SK-N-SH (cell line): Measurements from ENCODE around the gene SLAMF9. TPM values are rescaled to one million over a fixed set of nuclear protein-coding genes. Genes with fewer than 3 reads are reported as not detected.

ENCODE experiments used
- CTCF ChIA-PET: fragments of 300-600, 350-600 bp; formaldehyde crosslinking; extraction: SDS; loops from one replicate; lab custom pipeline; 2021; lab: Yijun Ruan, JAX
- POLR2A ChIA-PET: fragments of 350-600 bp; sonication (Branson Sonifier 250); formaldehyde crosslinking; extraction: SDS; loops from one replicate; lab custom pipeline; 2020; ENCODE audit warnings: antibody characterized with exemption, inconsistent platforms; lab: Yijun Ruan, JAX
- DNase-seq: peaks from one replicate; pipeline ENCODE4 v3.0.0; 2012
- H2AFZ ChIP-seq: fragments of 200-600 bp; sonication (generic); 2 replicates; pipeline ENCODE4 v1.8.1; 2016; ENCODE audit warnings: antibody characterized with exemption, mild to moderate bottlenecking, low read depth
- H3F3A ChIP-seq: fragments of 200-600 bp; sonication (generic); replicated peaks from 2 replicates; pipeline ENCODE3; 2016; ENCODE audit warnings: antibody characterized with exemption, mild to moderate bottlenecking; ENCODE audit not compliant: insufficient read depth
- H3K27ac ChIP-seq, 2 experiments: fragments of 200-500 bp in 1 of 2; fragments of 200-600 bp in 1 of 2; sonication (Bioruptor generic) in 1 of 2; sonication (generic), shearing (Covaris generic) in 1 of 2; 2 replicates each; pipeline versions ENCODE4 v1.5.1 to v1.6.1; 2014 to 2016; ENCODE audit warnings: low read depth in 2 of 2, inconsistent platforms in 1 of 2, low read length in 1 of 2, mild to moderate bottlenecking in 1 of 2, mixed read lengths in 1 of 2
- H3K27me3 ChIP-seq: fragments of 200-600 bp; sonication (generic), shearing (Covaris generic); 2 replicates; pipeline ENCODE4 v1.6.1; 2016; ENCODE audit warnings: mixed run types; ENCODE audit not compliant: insufficient read depth
- H3K36me3 ChIP-seq, 2 experiments: fragments of 200-500 bp in 1 of 2; fragments of 200-600 bp in 1 of 2; sonication (Bioruptor generic) in 1 of 2; sonication (generic) in 1 of 2; replicated peaks in 1 of 2; 2 replicates each; pipeline versions ENCODE3 to v1.5.1; 2014 to 2016; ENCODE audit warnings: low read length in 1 of 2, mild to moderate bottlenecking in 1 of 2; ENCODE audit not compliant: insufficient read depth in 2 of 2, control insufficient read depth in 1 of 2
- H3K4me1 ChIP-seq, 2 experiments: fragments of 200-500 bp in 1 of 2; fragments of 200-600 bp in 1 of 2; sonication (Bioruptor generic) in 1 of 2; sonication (generic), shearing (Covaris generic) in 1 of 2; 2 replicates each; pipeline versions ENCODE4 v1.5.1 to v1.6.1; 2014 to 2016; ENCODE audit warnings: low read depth in 1 of 2, low read length in 1 of 2, mixed run types in 1 of 2; ENCODE audit not compliant: insufficient read depth in 2 of 2, control insufficient read depth in 1 of 2
- H3K4me2 ChIP-seq: fragments of 200-600 bp; sonication (generic), shearing (Covaris generic); 2 replicates; pipeline ENCODE4 v1.6.1; 2017; ENCODE audit warnings: mixed run types
- H3K4me3 ChIP-seq, 2 experiments: fragments of 200-500 bp in 1 of 2; fragments of 200-600 bp in 1 of 2; sonication (Bioruptor generic) in 1 of 2; sonication (generic), shearing (Covaris generic) in 1 of 2; 2 replicates each; pipeline versions ENCODE4 v1.5.1 to v1.8.1; 2014 to 2016; ENCODE audit warnings: low read depth in 2 of 2, inconsistent platforms in 1 of 2, low read length in 1 of 2, mild to moderate bottlenecking in 1 of 2, mixed read lengths in 1 of 2, moderate library complexity in 1 of 2
- H3K79me2 ChIP-seq: fragments of 200-600 bp; sonication (generic); 2 replicates; pipeline ENCODE4 v1.8.1; 2017; ENCODE audit warnings: mild to moderate bottlenecking; ENCODE audit not compliant: insufficient read depth
- H3K9ac ChIP-seq: fragments of 200-600 bp; sonication (generic); 2 replicates; pipeline ENCODE4 v1.6.1; 2017; ENCODE audit warnings: mixed run types
- H3K9me2 ChIP-seq: fragments of 200-600 bp; sonication (generic); 2 replicates; pipeline ENCODE4 v1.6.1; 2017; ENCODE audit warnings: mixed run types
- H3K9me3 ChIP-seq: fragments of 200-600 bp; sonication (generic); 2 replicates; pipeline ENCODE4 v1.6.1; 2017; ENCODE audit warnings: mixed run types, mild to moderate bottlenecking, moderate library complexity
- H4K20me1 ChIP-seq: fragments of 200-600 bp; sonication (generic); 2 replicates; pipeline ENCODE4 v1.6.1; 2017; ENCODE audit warnings: mild to moderate bottlenecking, mixed run types; ENCODE audit not compliant: insufficient read depth
- CHD2 ChIP-seq: fragments of 150-350 bp; IDR thresholded peaks from 2 replicates; pipeline ENCODE4 v1.6.1; 2018; ENCODE audit warnings: low read length; ENCODE audit not compliant: partially characterized antibody
- EP300 ChIP-seq, 2 experiments: IDR thresholded peaks; 2 replicates each; pipeline versions ENCODE4 v1.4.0 to v1.6.1; 2012; ENCODE audit warnings: borderline replicate concordance in 1 of 2, low read depth in 1 of 2, low read length in 1 of 2
- FOSL2 ChIP-seq: IDR thresholded peaks from 2 replicates; pipeline ENCODE4 v1.4.0; 2012; ENCODE audit warnings: low read depth, mild to moderate bottlenecking, moderate library complexity, borderline replicate concordance
- FOXM1 ChIP-seq: IDR thresholded peaks from 2 replicates; pipeline ENCODE4 v1.4.0; 2012; ENCODE audit warnings: low read depth, mild to moderate bottlenecking
- JUND ChIP-seq: IDR thresholded peaks from 2 replicates; pipeline ENCODE4 v1.4.0; 2012
- MEF2A ChIP-seq: IDR thresholded peaks from 2 replicates; pipeline ENCODE4 v1.4.0; 2012; ENCODE audit warnings: low read depth, borderline replicate concordance
- NFIC ChIP-seq: IDR thresholded peaks from 2 replicates; pipeline ENCODE4 v1.4.0; 2012; ENCODE audit warnings: borderline replicate concordance
- RAD21 ChIP-seq: IDR thresholded peaks from 2 replicates; pipeline ENCODE4 v1.6.1; 2012; ENCODE audit warnings: mild to moderate bottlenecking, low read length
- RXRA ChIP-seq: IDR thresholded peaks from 2 replicates; pipeline ENCODE4 v1.4.0; 2012; ENCODE audit warnings: low read depth, mild to moderate bottlenecking, borderline replicate concordance
- SIN3A ChIP-seq: IDR thresholded peaks from 2 replicates; pipeline ENCODE4 v1.6.1; 2012; ENCODE audit warnings: low read depth, mild to moderate bottlenecking, low read length, moderate library complexity, borderline replicate concordance
- TAF1 ChIP-seq: IDR thresholded peaks from 2 replicates; pipeline ENCODE4 v1.6.1; 2012; ENCODE audit warnings: low read depth, mild to moderate bottlenecking, low read length, moderate library complexity, borderline replicate concordance
- TCF12 ChIP-seq: IDR thresholded peaks from 2 replicates; pipeline ENCODE4 v1.4.0; 2012
- TEAD4 ChIP-seq: IDR thresholded peaks from 2 replicates; pipeline ENCODE4 v1.4.0; 2012; ENCODE audit warnings: mild to moderate bottlenecking, borderline replicate concordance; ENCODE audit not compliant: insufficient read depth
- YY1 ChIP-seq: IDR thresholded peaks from 2 replicates; pipeline ENCODE4 v1.4.0; 2012; ENCODE audit warnings: low read depth, mild to moderate bottlenecking
- WGBS: methylation state at CpG from one replicate; pipeline ENCODE4 v1.1.6; 2017; ENCODE audit warnings: low lambda C conversion rate; 5-methylcytosine and 5-hydroxymethylcytosine counted together
- polyA plus RNA-seq, 3 experiments: library from polyadenylated mRNA; depleted of rRNA; stranded (reverse); fragments of >200 nt; gene quantifications; 2 replicates each; pipeline ENCODE4 v1.2.3, GENCODE V29; 2012
- TF ChIP-seq, protein P1 (sequence below): IDR thresholded peaks from 2 replicates; pipeline ENCODE4; 2012
- TF ChIP-seq, protein P2 (sequence below): fragments of 150-350 bp; IDR thresholded peaks from 2 replicates; pipeline ENCODE4 v1.6.1; 2017; ENCODE audit warnings: antibody characterized with exemption, low read length, low read depth, borderline replicate concordance
- TF ChIP-seq, protein P3 (sequence below): IDR thresholded peaks from 2 replicates; pipeline ENCODE4 v1.4.0; 2012; ENCODE audit warnings: low read depth
- TF ChIP-seq, protein P4 (sequence below): IDR thresholded peaks from 2 replicates; pipeline ENCODE4 v1.6.1; 2012; ENCODE audit warnings: mild to moderate bottlenecking, low read depth, low read length, moderate library complexity
- TF ChIP-seq, protein P5 (sequence below): fragments of 200-600 bp; sonication (generic); IDR thresholded peaks from 2 replicates; pipeline ENCODE4 v1.6.1; 2017; ENCODE audit warnings: antibody characterized with exemption, mild to moderate bottlenecking, moderate library complexity
- TF ChIP-seq, protein P6 (sequence below): fragments of 150-350 bp; IDR thresholded peaks from 2 replicates; pipeline ENCODE4 v1.6.1; 2016; ENCODE audit warnings: mild to moderate bottlenecking, low read depth, low read length

The SLAMF9 gene
- polyA plus RNA-seq, 1 of the 3 experiments (the other 2 are of a cell fraction): 0.12 TPM

DNA sequence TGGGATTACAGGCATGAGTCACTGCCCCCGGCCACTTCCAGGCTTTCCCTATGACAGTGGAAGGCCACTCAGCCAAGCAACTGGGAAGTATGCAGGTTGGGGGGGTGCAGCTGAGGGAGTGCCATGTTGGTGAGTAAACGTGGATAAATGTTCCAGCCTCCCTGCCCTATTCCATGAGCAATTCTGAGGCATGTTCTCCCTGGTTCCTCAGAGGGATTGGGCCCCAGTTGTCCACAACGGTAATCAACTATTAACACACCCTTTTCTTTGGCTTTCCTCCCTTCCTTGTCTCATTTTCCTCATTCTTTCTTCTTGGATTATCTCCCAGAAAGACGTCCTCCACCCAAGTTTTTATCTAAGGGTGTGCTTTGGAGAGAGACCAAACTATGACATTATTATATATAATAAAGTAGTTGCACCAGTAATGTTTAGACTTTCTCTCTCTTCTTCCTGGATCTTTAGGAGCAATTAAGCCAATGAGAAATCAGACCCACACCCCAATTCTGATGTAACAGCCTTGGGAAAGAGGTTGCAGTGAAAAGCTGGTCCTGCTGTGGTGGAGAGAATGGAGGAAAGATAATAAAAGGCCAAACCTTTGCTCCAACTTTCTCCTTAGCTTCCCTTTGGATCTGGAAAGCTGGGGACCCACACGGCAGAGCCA, 6.8 kb upstream of the SLAMF9 start:
- Histone ChIP-seq H3K9me3 (no peaks in the 10 kb centered on the region), H2AFZ (peak overlapping the region; percentile 53), H3K27me3 (peaks cover 17% of the 10 kb centered on the region; the same call in 1 of the 2 replicates), H3K4me1 (no peaks in the 10 kb centered on the region), H3F3A (no peaks in the 10 kb centered on the region), H3K9ac (no peak overlapping the region), H3K27ac (peak overlapping the region in 1 of 2 experiments; percentile 12; a peak in 1 of 4 replicates), H3K9me2 (no peaks in the 10 kb centered on the region), H3K79me2 (no peaks in the 10 kb centered on the region), H3K4me2 (no peak overlapping the region), H3K36me3 (no peaks in the 10 kb centered on the region), H4K20me1 (no peaks in the 10 kb centered on the region), H3K4me3 (no peak overlapping the region; a peak in 1 of 4 replicates)
- no peak for DNase-seq
- WGBS: 11% methylated on average over 5 of the region's 5 CpGs
- ChIA-PET CTCF (interaction anchor here (2.0 to 13.1 kb wide), 2 partner anchors 16 to 46 kb away, joined by 8 to 100 read pairs; partner anchors contain the start of gene IGSF9), POLR2A (no interaction called here)
- TF ChIP-seq SIN3A (no peak), RAD21 (no peak), TCF12 (no peak), TEAD4 (no peak), MEF2A (no peak), CHD2 (no peak), RXRA (no peak), YY1 (no peak), FOXM1 (no peak), EP300 (IDR thresholded peaks at IDR 0.05; ENCODE audit: borderline replicate concordance in 1 of 2, low read depth in 1 of 2, low read length in 1 of 2) (no peak), TAF1 (no peak), FOSL2 (no peak), JUND (no peak), NFIC (no peak)
- TF ChIP-seq, protein P1, sequence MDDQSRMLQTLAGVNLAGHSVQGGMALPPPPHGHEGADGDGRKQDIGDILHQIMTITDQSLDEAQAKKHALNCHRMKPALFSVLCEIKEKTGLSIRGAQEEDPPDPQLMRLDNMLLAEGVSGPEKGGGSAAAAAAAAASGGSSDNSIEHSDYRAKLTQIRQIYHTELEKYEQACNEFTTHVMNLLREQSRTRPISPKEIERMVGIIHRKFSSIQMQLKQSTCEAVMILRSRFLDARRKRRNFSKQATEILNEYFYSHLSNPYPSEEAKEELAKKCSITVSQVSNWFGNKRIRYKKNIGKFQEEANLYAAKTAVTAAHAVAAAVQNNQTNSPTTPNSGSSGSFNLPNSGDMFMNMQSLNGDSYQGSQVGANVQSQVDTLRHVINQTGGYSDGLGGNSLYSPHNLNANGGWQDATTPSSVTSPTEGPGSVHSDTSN: no peak
- TF ChIP-seq, protein P2, sequence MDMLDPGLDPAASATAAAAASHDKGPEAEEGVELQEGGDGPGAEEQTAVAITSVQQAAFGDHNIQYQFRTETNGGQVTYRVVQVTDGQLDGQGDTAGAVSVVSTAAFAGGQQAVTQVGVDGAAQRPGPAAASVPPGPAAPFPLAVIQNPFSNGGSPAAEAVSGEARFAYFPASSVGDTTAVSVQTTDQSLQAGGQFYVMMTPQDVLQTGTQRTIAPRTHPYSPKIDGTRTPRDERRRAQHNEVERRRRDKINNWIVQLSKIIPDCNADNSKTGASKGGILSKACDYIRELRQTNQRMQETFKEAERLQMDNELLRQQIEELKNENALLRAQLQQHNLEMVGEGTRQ: no peak
- TF ChIP-seq, protein P3, sequence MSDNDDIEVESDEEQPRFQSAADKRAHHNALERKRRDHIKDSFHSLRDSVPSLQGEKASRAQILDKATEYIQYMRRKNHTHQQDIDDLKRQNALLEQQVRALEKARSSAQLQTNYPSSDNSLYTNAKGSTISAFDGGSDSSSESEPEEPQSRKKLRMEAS: no peak
- TF ChIP-seq, protein P4, sequence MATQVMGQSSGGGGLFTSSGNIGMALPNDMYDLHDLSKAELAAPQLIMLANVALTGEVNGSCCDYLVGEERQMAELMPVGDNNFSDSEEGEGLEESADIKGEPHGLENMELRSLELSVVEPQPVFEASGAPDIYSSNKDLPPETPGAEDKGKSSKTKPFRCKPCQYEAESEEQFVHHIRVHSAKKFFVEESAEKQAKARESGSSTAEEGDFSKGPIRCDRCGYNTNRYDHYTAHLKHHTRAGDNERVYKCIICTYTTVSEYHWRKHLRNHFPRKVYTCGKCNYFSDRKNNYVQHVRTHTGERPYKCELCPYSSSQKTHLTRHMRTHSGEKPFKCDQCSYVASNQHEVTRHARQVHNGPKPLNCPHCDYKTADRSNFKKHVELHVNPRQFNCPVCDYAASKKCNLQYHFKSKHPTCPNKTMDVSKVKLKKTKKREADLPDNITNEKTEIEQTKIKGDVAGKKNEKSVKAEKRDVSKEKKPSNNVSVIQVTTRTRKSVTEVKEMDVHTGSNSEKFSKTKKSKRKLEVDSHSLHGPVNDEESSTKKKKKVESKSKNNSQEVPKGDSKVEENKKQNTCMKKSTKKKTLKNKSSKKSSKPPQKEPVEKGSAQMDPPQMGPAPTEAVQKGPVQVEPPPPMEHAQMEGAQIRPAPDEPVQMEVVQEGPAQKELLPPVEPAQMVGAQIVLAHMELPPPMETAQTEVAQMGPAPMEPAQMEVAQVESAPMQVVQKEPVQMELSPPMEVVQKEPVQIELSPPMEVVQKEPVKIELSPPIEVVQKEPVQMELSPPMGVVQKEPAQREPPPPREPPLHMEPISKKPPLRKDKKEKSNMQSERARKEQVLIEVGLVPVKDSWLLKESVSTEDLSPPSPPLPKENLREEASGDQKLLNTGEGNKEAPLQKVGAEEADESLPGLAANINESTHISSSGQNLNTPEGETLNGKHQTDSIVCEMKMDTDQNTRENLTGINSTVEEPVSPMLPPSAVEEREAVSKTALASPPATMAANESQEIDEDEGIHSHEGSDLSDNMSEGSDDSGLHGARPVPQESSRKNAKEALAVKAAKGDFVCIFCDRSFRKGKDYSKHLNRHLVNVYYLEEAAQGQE: no peak
- TF ChIP-seq, protein P5, sequence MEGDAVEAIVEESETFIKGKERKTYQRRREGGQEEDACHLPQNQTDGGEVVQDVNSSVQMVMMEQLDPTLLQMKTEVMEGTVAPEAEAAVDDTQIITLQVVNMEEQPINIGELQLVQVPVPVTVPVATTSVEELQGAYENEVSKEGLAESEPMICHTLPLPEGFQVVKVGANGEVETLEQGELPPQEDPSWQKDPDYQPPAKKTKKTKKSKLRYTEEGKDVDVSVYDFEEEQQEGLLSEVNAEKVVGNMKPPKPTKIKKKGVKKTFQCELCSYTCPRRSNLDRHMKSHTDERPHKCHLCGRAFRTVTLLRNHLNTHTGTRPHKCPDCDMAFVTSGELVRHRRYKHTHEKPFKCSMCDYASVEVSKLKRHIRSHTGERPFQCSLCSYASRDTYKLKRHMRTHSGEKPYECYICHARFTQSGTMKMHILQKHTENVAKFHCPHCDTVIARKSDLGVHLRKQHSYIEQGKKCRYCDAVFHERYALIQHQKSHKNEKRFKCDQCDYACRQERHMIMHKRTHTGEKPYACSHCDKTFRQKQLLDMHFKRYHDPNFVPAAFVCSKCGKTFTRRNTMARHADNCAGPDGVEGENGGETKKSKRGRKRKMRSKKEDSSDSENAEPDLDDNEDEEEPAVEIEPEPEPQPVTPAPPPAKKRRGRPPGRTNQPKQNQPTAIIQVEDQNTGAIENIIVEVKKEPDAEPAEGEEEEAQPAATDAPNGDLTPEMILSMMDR: no peak
- TF ChIP-seq, protein P6, sequence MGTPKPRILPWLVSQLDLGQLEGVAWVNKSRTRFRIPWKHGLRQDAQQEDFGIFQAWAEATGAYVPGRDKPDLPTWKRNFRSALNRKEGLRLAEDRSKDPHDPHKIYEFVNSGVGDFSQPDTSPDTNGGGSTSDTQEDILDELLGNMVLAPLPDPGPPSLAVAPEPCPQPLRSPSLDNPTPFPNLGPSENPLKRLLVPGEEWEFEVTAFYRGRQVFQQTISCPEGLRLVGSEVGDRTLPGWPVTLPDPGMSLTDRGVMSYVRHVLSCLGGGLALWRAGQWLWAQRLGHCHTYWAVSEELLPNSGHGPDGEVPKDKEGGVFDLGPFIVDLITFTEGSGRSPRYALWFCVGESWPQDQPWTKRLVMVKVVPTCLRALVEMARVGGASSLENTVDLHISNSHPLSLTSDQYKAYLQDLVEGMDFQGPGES: no peak
